HepG2 (cell line): ENCODE measurements around the gene LRRFIP2. TPM values are rescaled to one million over a fixed set of nuclear protein-coding genes. Genes with fewer than 3 reads are reported as not detected.

ENCODE experiments used
- ATAC-seq: fragments of 200-7000 bp; cut with Tn5 transposase; 3 replicates; pipeline ENCODE4 v1.9.1; 2020; ENCODE audit warnings: mild to moderate bottlenecking, moderate library complexity
- BruUV-seq: library from RNA; stranded (reverse); fragments of 400-500 nt; replicated peaks from 2 replicates; lab custom pipeline; 2021; lab: Mats Ljungman, UMichigan
- CTCF ChIA-PET: fragments of 300-600 bp; formaldehyde crosslinking; extraction: SDS; loops from one replicate; lab custom pipeline; 2021; ENCODE audit warnings: low total read pairs, inconsistent platforms, low intra/inter-chr PET ratio; lab: Yijun Ruan, JAX
- POLR2A ChIA-PET: fragments of 350-600 bp; sonication (Branson Sonifier 250); formaldehyde crosslinking; loops from one replicate; lab custom pipeline; 2020; ENCODE audit warnings: antibody characterized with exemption, inconsistent platforms; lab: Yijun Ruan, JAX
- DNase-seq: peaks from one replicate; pipeline ENCODE4 v3.0.0-alpha.2; 2015; ENCODE audit warnings: low spot score
- FAIRE-seq: peaks from 3 replicates; lab custom pipeline; 2011; peaks lifted over from hg19 to GRCh38; lab: Jason Lieb, UNC
- H2AFZ ChIP-seq: one replicate; pipeline ENCODE4 v1.6.1; 2011; ENCODE audit warnings: low read length, inconsistent platforms
- H3K27ac ChIP-seq: fragments of 300-600 bp; 3 replicates; pipeline ENCODE4 v1.8.0; 2011; ENCODE audit warnings: mixed run types, mild to moderate bottlenecking, mixed read lengths, low read length, inconsistent platforms; ENCODE audit not compliant: insufficient read depth; ENCODE audit errors: extremely low read length
- H3K27me3 ChIP-seq, 2 experiments: fragments of 200-600 bp in 1 of 2; 2 replicates in 1 of 2; 3 replicates in 1 of 2; pipeline versions ENCODE4 v1.6.0 to v1.8.0; 2011; ENCODE audit warnings: low read length in 2 of 2, mild to moderate bottlenecking in 2 of 2, moderate library complexity in 2 of 2, inconsistent platforms in 1 of 2; ENCODE audit not compliant: insufficient read depth in 2 of 2, control insufficient read depth in 1 of 2
- H3K36me3 ChIP-seq, 2 experiments: fragments of 200-600 bp in 1 of 2; replicated peaks in 1 of 2; 2 replicates in 1 of 2; 3 replicates in 1 of 2; pipeline versions ENCODE4 v1.5.1 to v1.8.0; 2011; ENCODE audit warnings: low read length in 2 of 2, inconsistent platforms in 1 of 2; ENCODE audit not compliant: insufficient read depth in 2 of 2, control insufficient read depth in 1 of 2
- H3K4me1 ChIP-seq: 2 replicates; pipeline ENCODE4 v1.5.1; 2012; ENCODE audit warnings: low read length, inconsistent platforms; ENCODE audit not compliant: insufficient read depth
- H3K4me2 ChIP-seq: 2 replicates; pipeline ENCODE4 v1.6.0; 2011; ENCODE audit warnings: low read depth, low read length, inconsistent platforms
- H3K4me3 ChIP-seq, 3 experiments: fragments of 200-600 bp in 1 of 3; sonication (generic), shearing (Covaris generic) in 1 of 3; replicated peaks in 1 of 3; 2 replicates each; pipeline ENCODE4 v1.5.1; 2011 to 2016; ENCODE audit warnings: low read length in 3 of 3, inconsistent platforms in 2 of 3, low read depth in 2 of 3, mild to moderate bottlenecking in 2 of 3, control low read depth in 1 of 3, mixed read lengths in 1 of 3; ENCODE audit not compliant: insufficient read depth in 1 of 3
- H3K79me2 ChIP-seq: one replicate; pipeline ENCODE4 v1.6.1; 2011; ENCODE audit warnings: low read length, inconsistent platforms; ENCODE audit not compliant: insufficient read depth
- H3K9ac ChIP-seq: 2 replicates; pipeline ENCODE4 v1.6.0; 2011; ENCODE audit warnings: mild to moderate bottlenecking, low read depth, low read length, inconsistent platforms; ENCODE audit not compliant: insufficient read depth
- H3K9me3 ChIP-seq: 2 replicates; pipeline ENCODE4 v1.5.1; 2012; ENCODE audit warnings: mild to moderate bottlenecking, low read length
- H4K20me1 ChIP-seq: 2 replicates; pipeline ENCODE4 v1.6.0; 2011; ENCODE audit warnings: inconsistent platforms, mild to moderate bottlenecking, low read length, moderate library complexity; ENCODE audit not compliant: insufficient read depth
- ARID2 ChIP-seq: sonication (generic); formaldehyde crosslinking; IDR thresholded peaks from 2 replicates; pipeline ENCODE4 v1.8.1; 2022; ENCODE audit warnings: mild to moderate bottlenecking, missing genetic modification reagents, borderline replicate concordance
- MAFF ChIP-seq: IDR thresholded peaks from 2 replicates; pipeline ENCODE4 v1.6.1; 2011; ENCODE audit warnings: low read depth, low read length, improper control_type of control experiment
- NFYB ChIP-seq: sonication (generic); formaldehyde crosslinking; IDR thresholded peaks from 2 replicates; pipeline ENCODE4 v1.4.0; 2020; ENCODE audit warnings: missing genetic modification reagents
- PHF20 ChIP-seq: sonication (generic); formaldehyde crosslinking; IDR thresholded peaks from 2 replicates; pipeline ENCODE4 v1.5.0; 2020; ENCODE audit warnings: mild to moderate bottlenecking, missing genetic modification reagents
- RFX3 ChIP-seq: IDR thresholded peaks from 2 replicates; pipeline ENCODE4 v1.6.1; 2016; ENCODE audit warnings: missing biosample characterization, missing genetic modification reagents
- RXRA ChIP-seq: sonication (generic); formaldehyde crosslinking; IDR thresholded peaks from 2 replicates; pipeline ENCODE4 v1.5.1; 2020; ENCODE audit warnings: missing genetic modification reagents
- SNRNP70 ChIP-seq: fragments of 200-400 bp; formaldehyde crosslinking; IDR thresholded peaks from 2 replicates; pipeline ENCODE4 v1.6.1; 2017; ENCODE audit warnings: mild to moderate bottlenecking, low read depth, low read length, moderate library complexity
- ZNF292 ChIP-seq: sonication (generic); formaldehyde crosslinking; IDR thresholded peaks from 2 replicates; pipeline ENCODE4 v1.8.1; 2022; ENCODE audit warnings: mild to moderate bottlenecking, low read depth, missing genetic modification reagents, borderline replicate concordance
- ZNF326 ChIP-seq: sonication (generic); formaldehyde crosslinking; IDR thresholded peaks from 2 replicates; pipeline ENCODE4 v1.4.0; 2020; ENCODE audit warnings: missing genetic modification reagents, borderline replicate concordance
- ZNF432 ChIP-seq: sonication (generic); formaldehyde crosslinking; IDR thresholded peaks from 2 replicates; pipeline ENCODE4 v1.5.0; 2020; ENCODE audit warnings: missing genetic modification reagents, mild to moderate bottlenecking, borderline replicate concordance
- ZNF788 ChIP-seq: sonication (generic); formaldehyde crosslinking; IDR thresholded peaks from 2 replicates; pipeline ENCODE4 v1.5.0; 2020; ENCODE audit warnings: mild to moderate bottlenecking, missing genetic modification reagents, borderline replicate concordance
- WGBS: methylation state at CpG from one replicate; pipeline ENCODE4 v1.1.6; 2017; ENCODE audit warnings: low lambda C conversion rate; 5-methylcytosine and 5-hydroxymethylcytosine counted together
- in situ Hi-C: cut with HindIII; loops from 2 replicates; pipeline ENCODE4 v1.10.0; 2017; ENCODE audit warnings: low pct_unique_long_range_greater_than_20kb; ENCODE audit not compliant: extremely low pct_ligation_motif_present
- intact Hi-C: fragments of 100-400 bp; cut with micrococcal nuclease; formaldehyde crosslinking; loops from one replicate; pipeline ENCODE4 v1.10.0; 2022; ENCODE audit not compliant: unreplicated experiment
- polyA plus RNA-seq, 8 experiments: library from polyadenylated mRNA; depleted of rRNA in 3 of 8; stranded (reverse) in 7 of 8; unstranded in 1 of 8; fragments of >200 nt; fragmentation: Illumina TruSeq in 4 of 8; extraction: Trizol in 4 of 8; gene quantifications; 2 replicates each; pipeline versions ENCODE4 v1.2.1 to v1.2.3, GENCODE V29; 2011 to 2016; ENCODE audit warnings: low read depth in 4 of 8, missing spikeins in 1 of 8, mixed read lengths in 1 of 8; ENCODE audit not compliant: insufficient read depth in 1 of 8
- total RNA-seq, 5 experiments: library from RNA; depleted of rRNA; stranded (reverse); fragments of >200 nt; fragmentation: Illumina TruSeq; extraction: Trizol; gene quantifications; 2 replicates each; pipeline ENCODE4 v1.2.3, GENCODE V29; 2016; ENCODE audit warnings: low read depth in 1 of 5
- TF ChIP-seq, protein P1 (sequence below): sonication (generic); formaldehyde crosslinking; IDR thresholded peaks from 2 replicates; pipeline ENCODE4 v1.8.1; 2023; ENCODE audit warnings: mild to moderate bottlenecking, missing genetic modification reagents
- TF ChIP-seq, protein P2 (sequence below): sonication (generic); formaldehyde crosslinking; IDR thresholded peaks from 2 replicates; pipeline ENCODE4 v1.4.0; 2020; ENCODE audit warnings: missing genetic modification reagents, borderline replicate concordance

LRRFIP2 gene
- total and polyA plus RNA-seq, 2 of the 13 experiments (the other 11 are each of a cell fraction or from before 2014, with no cell fraction given): 13.5 to 32.2 TPM

DNA sequence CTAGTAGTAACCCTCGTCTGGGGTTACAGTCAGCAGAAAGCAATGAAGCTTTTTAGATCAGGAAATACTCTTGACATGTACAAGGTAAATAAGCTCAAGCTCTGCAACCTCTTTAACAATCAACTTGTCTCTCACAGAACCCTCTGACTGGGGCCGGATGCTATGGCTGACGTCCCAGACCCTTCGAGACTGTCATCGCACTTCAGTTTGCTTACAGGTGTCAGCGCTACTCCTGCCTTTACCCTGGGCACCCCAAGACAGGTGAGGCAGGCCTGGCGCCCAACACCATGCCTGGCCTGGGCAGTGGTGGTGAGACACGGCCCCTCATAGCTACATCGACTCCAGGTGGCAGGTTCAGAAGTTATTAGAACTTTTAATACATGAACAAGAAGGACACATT is 30.6 kb downstream of the LRRFIP2 start (continued):
- TF ChIP-seq ARID2 (CRISPR knock-in tag) (no peak), ZNF788 (CRISPR knock-in tag) (no peak), MAFF (no peak)

DNA sequence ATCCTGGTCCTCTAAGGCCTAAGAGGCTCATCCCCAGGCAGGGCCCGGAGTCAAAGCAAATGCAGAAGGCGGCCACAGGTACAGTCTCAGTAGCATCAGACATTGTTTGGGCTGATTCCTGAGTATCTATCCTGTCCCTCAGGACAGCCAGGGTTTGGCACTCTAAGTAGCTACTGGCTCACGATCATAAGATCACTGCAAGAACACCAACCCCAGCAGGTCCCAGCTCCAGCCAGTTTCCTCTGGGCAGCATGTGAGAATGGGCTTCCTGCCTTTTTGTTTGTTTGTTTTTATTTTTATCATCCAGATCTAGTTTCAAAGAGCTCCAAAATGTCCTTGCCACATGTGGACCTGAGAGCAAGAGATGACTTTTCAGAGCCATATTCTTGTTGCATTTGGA is 32.7 kb downstream of the LRRFIP2 start:
- Histone ChIP-seq H3K36me3 (peaks cover 2 to 9% of the 10 kb centered on the region in 2 experiments; a peak in 3 of 5 replicates), H3K79me2 (peaks cover 4% of the 10 kb centered on the region), H4K20me1 (no peaks in the 10 kb centered on the region), H3K27me3 (no peaks in the 10 kb centered on the region), H3K27ac (no peak overlapping the region), H3K9me3 (no peaks in the 10 kb centered on the region), H3K4me3 (no peak overlapping the region), H3K4me2 (no peak overlapping the region), H3K9ac (no peak overlapping the region), H2AFZ (no peak overlapping the region), H3K4me1 (peaks cover 60% of the 10 kb centered on the region)
- in situ Hi-C loops: no loop called here
- POLR2A ChIA-PET: no interaction called here
- no peak for FAIRE-seq
- 100% methylated on average over 3 of the region's 3 CpGs for WGBS
- DNase-seq: no peak
- CTCF ChIA-PET: no interaction called here
- intact Hi-C loops: no loop called here
- no peak for ATAC-seq
- BruUV-seq: no TSS peak
- no peak for TF ChIP-seq ZNF326
- TF ChIP-seq ZNF432 (CRISPR knock-in tag): no peak
- no peak for TF ChIP-seq RFX3 (CRISPR knock-in tag)
- no peak for TF ChIP-seq NFYB (CRISPR knock-in tag)
- TF ChIP-seq PHF20: no peak
- TF ChIP-seq, protein P1, sequence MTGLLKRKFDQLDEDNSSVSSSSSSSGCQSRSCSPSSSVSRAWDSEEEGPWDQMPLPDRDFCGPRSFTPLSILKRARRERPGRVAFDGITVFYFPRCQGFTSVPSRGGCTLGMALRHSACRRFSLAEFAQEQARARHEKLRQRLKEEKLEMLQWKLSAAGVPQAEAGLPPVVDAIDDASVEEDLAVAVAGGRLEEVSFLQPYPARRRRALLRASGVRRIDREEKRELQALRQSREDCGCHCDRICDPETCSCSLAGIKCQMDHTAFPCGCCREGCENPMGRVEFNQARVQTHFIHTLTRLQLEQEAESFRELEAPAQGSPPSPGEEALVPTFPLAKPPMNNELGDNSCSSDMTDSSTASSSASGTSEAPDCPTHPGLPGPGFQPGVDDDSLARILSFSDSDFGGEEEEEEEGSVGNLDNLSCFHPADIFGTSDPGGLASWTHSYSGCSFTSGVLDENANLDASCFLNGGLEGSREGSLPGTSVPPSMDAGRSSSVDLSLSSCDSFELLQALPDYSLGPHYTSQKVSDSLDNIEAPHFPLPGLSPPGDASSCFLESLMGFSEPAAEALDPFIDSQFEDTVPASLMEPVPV (CRISPR knock-in tag): no peak
- TF ChIP-seq, protein P2, sequence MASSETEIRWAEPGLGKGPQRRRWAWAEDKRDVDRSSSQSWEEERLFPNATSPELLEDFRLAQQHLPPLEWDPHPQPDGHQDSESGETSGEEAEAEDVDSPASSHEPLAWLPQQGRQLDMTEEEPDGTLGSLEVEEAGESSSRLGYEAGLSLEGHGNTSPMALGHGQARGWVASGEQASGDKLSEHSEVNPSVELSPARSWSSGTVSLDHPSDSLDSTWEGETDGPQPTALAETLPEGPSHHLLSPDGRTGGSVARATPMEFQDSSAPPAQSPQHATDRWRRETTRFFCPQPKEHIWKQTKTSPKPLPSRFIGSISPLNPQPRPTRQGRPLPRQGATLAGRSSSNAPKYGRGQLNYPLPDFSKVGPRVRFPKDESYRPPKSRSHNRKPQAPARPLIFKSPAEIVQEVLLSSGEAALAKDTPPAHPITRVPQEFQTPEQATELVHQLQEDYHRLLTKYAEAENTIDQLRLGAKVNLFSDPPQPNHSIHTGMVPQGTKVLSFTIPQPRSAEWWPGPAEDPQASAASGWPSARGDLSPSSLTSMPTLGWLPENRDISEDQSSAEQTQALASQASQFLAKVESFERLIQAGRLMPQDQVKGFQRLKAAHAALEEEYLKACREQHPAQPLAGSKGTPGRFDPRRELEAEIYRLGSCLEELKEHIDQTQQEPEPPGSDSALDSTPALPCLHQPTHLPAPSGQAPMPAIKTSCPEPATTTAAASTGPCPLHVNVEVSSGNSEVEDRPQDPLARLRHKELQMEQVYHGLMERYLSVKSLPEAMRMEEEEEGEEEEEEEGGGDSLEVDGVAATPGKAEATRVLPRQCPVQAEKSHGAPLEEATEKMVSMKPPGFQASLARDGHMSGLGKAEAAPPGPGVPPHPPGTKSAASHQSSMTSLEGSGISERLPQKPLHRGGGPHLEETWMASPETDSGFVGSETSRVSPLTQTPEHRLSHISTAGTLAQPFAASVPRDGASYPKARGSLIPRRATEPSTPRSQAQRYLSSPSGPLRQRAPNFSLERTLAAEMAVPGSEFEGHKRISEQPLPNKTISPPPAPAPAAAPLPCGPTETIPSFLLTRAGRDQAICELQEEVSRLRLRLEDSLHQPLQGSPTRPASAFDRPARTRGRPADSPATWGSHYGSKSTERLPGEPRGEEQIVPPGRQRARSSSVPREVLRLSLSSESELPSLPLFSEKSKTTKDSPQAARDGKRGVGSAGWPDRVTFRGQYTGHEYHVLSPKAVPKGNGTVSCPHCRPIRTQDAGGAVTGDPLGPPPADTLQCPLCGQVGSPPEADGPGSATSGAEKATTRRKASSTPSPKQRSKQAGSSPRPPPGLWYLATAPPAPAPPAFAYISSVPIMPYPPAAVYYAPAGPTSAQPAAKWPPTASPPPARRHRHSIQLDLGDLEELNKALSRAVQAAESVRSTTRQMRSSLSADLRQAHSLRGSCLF (CRISPR knock-in tag): no peak
- TF ChIP-seq RXRA: no peak
- no peak for TF ChIP-seq ZNF292 (CRISPR knock-in tag)
- TF ChIP-seq SNRNP70: no peak
